RCC 7860 (cell line): ENCODE results near the gene EEFSEC.

Experiments used
- DNase-seq: peaks from one replicate; pipeline ENCODE4 v3.0.0-alpha.2; 2015; ENCODE audit warnings: low spot score
- FAIRE-seq: peaks from 2 replicates; lab custom pipeline; 2012; peaks lifted over from hg19 to GRCh38; lab: Jason Lieb, UNC

EEFSEC gene

GRCh38 chr3:128269796-128270195 is 116.5 kb downstream of the EEFSEC start:
- DNase-seq (no peak), FAIRE-seq (no peak)

- FAIRE-seq (no peak), DNase-seq (no peak)
Measured at GRCh38 chr3:128270559-128271492, 117.5 kb downstream of the EEFSEC start.

GRCh38 chr3:128271536-128272332 is 118.5 kb downstream of the EEFSEC start:
- FAIRE-seq = no peak

GRCh38 chr3:128273109-128273840 is 120.0 kb downstream of the EEFSEC start:
- DNase-seq (no peak), FAIRE-seq (no peak)

More at GRCh38 chr3:128271536-128272332, 118.5 kb downstream of the EEFSEC start:
- DNase-seq = no peak

- FAIRE-seq = no peak
Measured at GRCh38 chr3:128273841-128274573, 120.7 kb downstream of the EEFSEC start.

GRCh38 chr3:128274837-128275236 is 121.6 kb downstream of the EEFSEC start:
- FAIRE-seq (no peak), DNase-seq (no peak)

More at GRCh38 chr3:128273841-128274573, 120.7 kb downstream of the EEFSEC start:
- no peak for DNase-seq

GRCh38 chr3:128275316-128276145 is 122.2 kb downstream of the EEFSEC start:
- FAIRE-seq = no peak
- DNase-seq = no peak

GRCh38 chr3:128276146-128276435 is 122.8 kb downstream of the EEFSEC start:
- DNase-seq (no peak), FAIRE-seq (no peak)

- FAIRE-seq = no peak
- DNase-seq = no peak
Measured at GRCh38 chr3:128276577-128277183, 123.4 kb downstream of the EEFSEC start.

GRCh38 chr3:128277378-128278069 is 124.2 kb downstream of the EEFSEC start:
- no peak for FAIRE-seq

GRCh38 chr3:128278130-128278529 is 124.8 kb downstream of the EEFSEC start:
- DNase-seq (no peak), FAIRE-seq (no peak)

More at GRCh38 chr3:128277378-128278069, 124.2 kb downstream of the EEFSEC start:
- no peak for DNase-seq

GRCh38 chr3:128278761-128279600 is 125.7 kb downstream of the EEFSEC start:
- FAIRE-seq (no peak), DNase-seq (no peak)

- no peak for FAIRE-seq
- DNase-seq = no peak
Measured at GRCh38 chr3:128279601-128279880, 126.3 kb downstream of the EEFSEC start.

GRCh38 chr3:128280481-128281052 is 127.3 kb downstream of the EEFSEC start:
- FAIRE-seq (no peak), DNase-seq (no peak)

- DNase-seq (no peak), FAIRE-seq (no peak)
Measured at GRCh38 chr3:128281056-128281455, 127.8 kb downstream of the EEFSEC start.

- DNase-seq = no peak
- FAIRE-seq = no peak
Measured at GRCh38 chr3:128281461-128282367, 128.4 kb downstream of the EEFSEC start.
